Liver (tissue), 3 donors: ENCODE measurements around the gene FAM184B.

Experiments
- ATF3 ChIP-seq: IDR thresholded peaks from 2 replicates; pipeline ENCODE4 v1.6.1; 2016; ENCODE audit warnings: antibody characterized with exemption
- CTCF ChIP-seq: fragments of 150-350 bp; IDR thresholded peaks from 2 replicates; pipeline ENCODE4 v1.5.1; 2017; ENCODE audit warnings: improper control_type of control experiment, low read depth, low read length; ENCODE audit not compliant: missing input control
- FOXA1 ChIP-seq: IDR thresholded peaks from 2 replicates; pipeline ENCODE4 v1.6.1; 2016; ENCODE audit warnings: antibody characterized with exemption
- JUND ChIP-seq, 2 donors: IDR thresholded peaks; 2 replicates each; pipeline ENCODE4 v1.6.1; 2016; ENCODE audit warnings: antibody characterized with exemption in 2 of 2
- MAX ChIP-seq: IDR thresholded peaks from 2 replicates; pipeline ENCODE4 v1.6.1; 2016; ENCODE audit warnings: antibody characterized with exemption
- RAD21 ChIP-seq, 2 donors: IDR thresholded peaks; 2 replicates each; pipeline ENCODE4 v1.6.1; 2016; ENCODE audit warnings: antibody characterized with exemption in 2 of 2, mild to moderate bottlenecking in 2 of 2
- REST ChIP-seq: IDR thresholded peaks from 2 replicates; pipeline ENCODE4 v1.6.1; 2016; ENCODE audit warnings: antibody characterized with exemption, mild to moderate bottlenecking
- SP1 ChIP-seq: IDR thresholded peaks from 2 replicates; pipeline ENCODE4 v1.6.1; 2018; ENCODE audit warnings: antibody characterized with exemption, mild to moderate bottlenecking
- TAF1 ChIP-seq: conservative IDR thresholded peaks from 2 replicates; pipeline ENCODE4 v1.6.1; 2016; ENCODE audit warnings: antibody characterized with exemption, mild to moderate bottlenecking
- YY1 ChIP-seq: IDR thresholded peaks from 2 replicates; pipeline ENCODE4 v1.6.1; 2016; ENCODE audit warnings: antibody characterized with exemption, mild to moderate bottlenecking
- ZBTB33 ChIP-seq: IDR thresholded peaks from 2 replicates; pipeline ENCODE4 v1.6.1; 2016; ENCODE audit warnings: antibody characterized with exemption
- donor health status: healthy.
- donor health status: healthy.

GRCh38 chr4:17704020-17704650, 77.3 kb downstream of the FAM184B start:
- TF ChIP-seq CTCF = no peak
- no peak for TF ChIP-seq ZBTB33
- TF ChIP-seq MAX = no peak
- TF ChIP-seq TAF1 = no peak
- no peak for TF ChIP-seq REST
- TF ChIP-seq SP1 = no peak
- no peak for TF ChIP-seq RAD21 (IDR thresholded peaks at IDR 0.05)
- TF ChIP-seq JUND (IDR thresholded peaks at IDR 0.05) = no peak
- TF ChIP-seq YY1 = no peak
- no peak for TF ChIP-seq ATF3
- no peak for TF ChIP-seq FOXA1
